MCF 10A (cell line): ENCODE data around the gene GBE1. TPM values are rescaled to one million over a fixed set of nuclear protein-coding genes. Genes with fewer than 3 reads are reported as not detected.
"Not testable (repeated sequence)": the region's sequence is repeated elsewhere in the genome, so short reads cannot be mapped to it uniquely, and the experiment has no call there.

ENCODE experiments used
- BruUV-seq: library from RNA; stranded (reverse); fragments of 400-500 nt; replicated peaks from 2 replicates; lab custom pipeline; 2021; lab: Mats Ljungman, UMichigan
- CTCF ChIA-PET: fragments of 300-600 bp; sonication (Branson Sonifier 250); formaldehyde crosslinking; extraction: SDS; loops from one replicate; lab custom pipeline; 2021; ENCODE audit warnings: antibody characterized with exemption, inconsistent platforms; lab: Yijun Ruan, JAX
- POLR2A ChIA-PET: fragments of 300-600, 350-650 bp; sonication (Branson Sonifier 250); formaldehyde crosslinking; extraction: SDS; loops from one replicate; lab custom pipeline; 2020; ENCODE audit warnings: antibody characterized with exemption, inconsistent platforms; lab: Yijun Ruan, JAX
- DNase-seq: peaks from one replicate; pipeline ENCODE4 v3.0.0-alpha.2; 2018; ENCODE audit not compliant: unreplicated experiment
- H3K27ac Mint-ChIP-seq: one replicate; pipeline ENCODE4 v1.8.0; 2022; ENCODE audit warnings: mild to moderate bottlenecking, low read depth, mixed read lengths; ENCODE audit not compliant: unreplicated experiment
- H3K27me3 Mint-ChIP-seq: one replicate; pipeline ENCODE4 v1.8.0; 2022; ENCODE audit warnings: mixed read lengths; ENCODE audit not compliant: insufficient read depth, unreplicated experiment
- H3K36me3 Mint-ChIP-seq: one replicate; pipeline ENCODE4 v1.8.0; 2022; ENCODE audit warnings: mild to moderate bottlenecking, moderate library complexity, mixed read lengths; ENCODE audit not compliant: insufficient read depth, unreplicated experiment
- H3K4me1 Mint-ChIP-seq: one replicate; pipeline ENCODE4 v1.8.0; 2022; ENCODE audit warnings: mixed read lengths; ENCODE audit not compliant: insufficient read depth, unreplicated experiment
- H3K4me3 Mint-ChIP-seq: one replicate; pipeline ENCODE4 v1.8.0; 2022; ENCODE audit warnings: mild to moderate bottlenecking, moderate library complexity, mixed read lengths; ENCODE audit not compliant: unreplicated experiment
- H3K9me3 Mint-ChIP-seq: one replicate; pipeline ENCODE4 v1.8.0; 2022; ENCODE audit warnings: mixed read lengths; ENCODE audit not compliant: unreplicated experiment
- CTCF ChIP-seq: fragments of 200-600 bp; IDR thresholded peaks from one replicate; pipeline ENCODE4 v1.8.0; 2022; ENCODE audit warnings: antibody characterized with exemption, mild to moderate bottlenecking; ENCODE audit not compliant: unreplicated experiment
- intact Hi-C: fragments of 100-400 bp; cut with micrococcal nuclease; formaldehyde crosslinking; loops from 2 replicates; pipeline ENCODE4 v1.14.1; 2022
- total RNA-seq: library from RNA; stranded (reverse); gene quantifications from 2 replicates; pipeline ENCODE4 v1.2.3, GENCODE V29; 2022

Gene GBE1
- total RNA-seq, 1 experiment from 2014 or later, result 41.8 TPM

- no peak overlapping the region for H3K4me3 Mint-ChIP-seq
- no peaks in the 10 kb centered on the region for H3K9me3 Mint-ChIP-seq
- H3K27me3 Mint-ChIP-seq, result no peaks in the 10 kb centered on the region
- no peaks in the 10 kb centered on the region for H3K4me1 Mint-ChIP-seq
- CTCF ChIA-PET, result interaction anchor here (0.6 kb wide), 1 partner anchor 12 kb away, joined by 3 read pairs; no protein-coding TSS in a partner anchor
- intact Hi-C loops, result no loop called here
- no peak overlapping the region for H3K27ac Mint-ChIP-seq
- no peak for TF ChIP-seq CTCF
- no peak for DNase-seq
- BruUV-seq, result no TSS peak
- H3K36me3 Mint-ChIP-seq, result no peaks in the 10 kb centered on the region
- POLR2A ChIA-PET, result interaction anchor here (1.7 kb wide), 1 partner anchor 9 kb away, joined by 3 read pairs; the partner anchor contains the start of gene GBE1
These were observed 9.3 kb upstream of the GBE1 start for GRCh38 chr3:81770710-81771109.

DNA sequence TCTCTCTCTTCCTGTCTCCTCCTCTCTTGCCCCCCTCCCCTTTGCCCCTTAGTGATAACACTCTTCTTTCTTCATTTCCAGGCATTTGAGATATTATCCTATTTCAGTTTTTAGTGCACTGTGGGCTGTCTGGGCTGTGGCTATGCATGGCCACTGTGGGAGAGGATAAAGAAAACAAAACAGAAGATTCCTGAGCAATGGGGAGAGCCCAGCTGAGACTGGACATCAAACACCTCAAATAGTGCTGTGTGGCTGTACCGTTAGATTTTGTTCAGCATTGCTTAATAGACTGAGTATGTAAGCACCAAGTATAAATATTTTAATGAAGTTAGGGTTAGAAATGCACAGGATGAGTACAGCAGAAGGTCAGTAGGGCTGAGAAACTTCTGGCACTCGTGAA is 7.9 kb upstream of the GBE1 start:
- Mint-ChIP-seq H3K4me1 (peaks cover 10% of the 10 kb centered on the region), H3K27me3 (no peaks in the 10 kb centered on the region), H3K27ac (no peak overlapping the region), H3K36me3 (no peaks in the 10 kb centered on the region), H3K4me3 (no peak overlapping the region), H3K9me3 (no peaks in the 10 kb centered on the region)
- CTCF ChIA-PET, result no interaction called here
- POLR2A ChIA-PET, result interaction anchor here (1.7 kb wide), 1 partner anchor 8 kb away, joined by 3 read pairs; the partner anchor contains the start of gene GBE1
- no peak for TF ChIP-seq CTCF
- intact Hi-C loops, result no loop called here
- DNase-seq, result no peak
- no TSS peak for BruUV-seq

DNA sequence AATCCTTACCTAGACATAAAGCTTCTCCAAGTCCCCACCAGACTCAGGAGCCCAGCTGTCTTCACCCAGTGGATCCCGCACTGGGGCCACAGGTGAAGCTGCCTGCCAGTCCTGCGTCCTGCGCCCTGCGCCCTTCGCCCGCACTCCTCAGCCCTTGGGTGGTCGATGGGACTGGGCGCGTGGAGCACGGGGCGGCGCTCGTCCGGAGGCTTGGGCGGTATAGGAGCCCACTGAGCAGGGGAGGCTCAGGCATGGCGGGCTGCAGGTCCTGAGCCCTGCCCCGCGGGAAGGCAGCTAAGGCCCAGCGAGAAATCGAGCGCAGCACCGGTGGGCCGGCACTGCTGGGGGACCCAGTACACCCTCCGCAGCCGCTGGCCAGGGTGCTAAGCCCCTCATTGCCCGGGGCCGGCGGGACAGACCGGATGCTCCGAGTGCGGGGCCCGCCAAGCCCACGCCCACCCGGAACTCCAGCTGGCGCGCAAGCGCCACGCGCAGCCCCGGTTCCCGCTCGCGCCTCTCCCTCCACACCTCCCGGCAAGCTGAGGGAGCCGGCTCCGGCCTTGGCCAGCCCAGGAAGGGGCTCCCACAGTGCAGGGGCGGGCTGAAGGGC is 5.9 kb upstream of the GBE1 start:
- H3K9me3 Mint-ChIP-seq, DNase-seq, BruUV-seq, H3K27ac Mint-ChIP-seq, H3K4me3 Mint-ChIP-seq, H3K27me3 Mint-ChIP-seq, CTCF ChIA-PET, intact Hi-C loops, H3K36me3 Mint-ChIP-seq: not testable (repeated sequence)
- POLR2A ChIA-PET, result interaction anchor here (0.6 kb wide), 1 partner anchor 23 kb away, joined by 3 read pairs; no protein-coding TSS in a partner anchor
- peaks cover 23% of the 10 kb centered on the region for H3K4me1 Mint-ChIP-seq

DNA sequence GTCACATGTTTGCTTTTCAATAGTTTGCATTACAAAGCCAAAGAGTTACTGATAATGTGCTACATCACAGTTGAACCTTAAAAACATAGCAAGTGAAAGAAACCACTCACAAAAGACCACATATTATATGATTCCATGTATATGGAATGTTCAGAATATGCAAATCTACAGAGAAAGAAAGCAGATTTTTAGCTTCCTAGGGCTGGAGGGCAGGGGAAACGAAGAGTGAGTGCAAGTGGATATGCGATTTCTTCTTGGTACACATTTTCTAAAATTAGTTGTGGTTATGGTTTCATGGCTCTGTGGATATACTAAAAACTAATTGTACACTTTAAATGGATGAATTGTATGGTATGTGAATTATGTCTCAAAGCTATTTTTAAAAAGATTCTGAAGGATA is 4.0 kb upstream of the GBE1 start:
- POLR2A ChIA-PET, result no interaction called here
- peak overlapping the region; percentile 22 for H3K27ac Mint-ChIP-seq
- H3K36me3 Mint-ChIP-seq, result peaks cover 2% of the 10 kb centered on the region
- intact Hi-C loops, result no loop called here
- H3K4me1 Mint-ChIP-seq, result peaks cover 27% of the 10 kb centered on the region
- BruUV-seq, result no TSS peak
- no peak for DNase-seq
- no peak overlapping the region for H3K4me3 Mint-ChIP-seq
- TF ChIP-seq CTCF, result no peak
- CTCF ChIA-PET, result interaction anchor here (0.6 to 1.1 kb wide), 3 partner anchors 103 to 367 kb away, joined by 3 to 6 read pairs (median 4); no protein-coding TSS in a partner anchor
- H3K27me3 Mint-ChIP-seq, result no peaks in the 10 kb centered on the region
- no peaks in the 10 kb centered on the region for H3K9me3 Mint-ChIP-seq
